NCI-H524 (cell line): ENCODE measurements around the gene ANKH.

Experiments
- DNase-seq, 2 experiments: peaks; one replicate each; lab custom pipeline; 2025; lab: John Stamatoyannopoulos, UW

ANKH gene

GRCh38 chr5:14664270-14665100 is 207.1 kb downstream of the ANKH start, which contains the start of gene OTULIN:
OTULIN (plus strand) TSS chr5:14664718; CDS start chr5:14664826, 108 bp downstream.
- DNase-seq = peak; percentile 84 to 94

- peak; percentile 38 to 44 for DNase-seq
Observed at GRCh38 chr5:14663734-14664269, 207.8 kb downstream of the ANKH start.

- no peak for DNase-seq
Observed at GRCh38 chr5:14662721-14663260, 208.8 kb downstream of the ANKH start.

- DNase-seq = no peak
Observed at GRCh38 chr5:14660833-14661232, 210.7 kb downstream of the ANKH start.

GRCh38 chr5:14659821-14660607 is 211.6 kb downstream of the ANKH start:
- no peak for DNase-seq

GRCh38 chr5:14656898-14657297 is 214.7 kb downstream of the ANKH start:
- DNase-seq = no peak

- no peak for DNase-seq
Observed at GRCh38 chr5:14655146-14655741, 216.3 kb downstream of the ANKH start.
